DMS153 treated with DMSO at 0.1 percent for 48 hours (cell line): ENCODE measurements around the gene NSF.
"Not testable (repeated sequence)": the region's sequence is repeated elsewhere in the genome, so short reads cannot be mapped to it uniquely, and the experiment has no call there.

Experiments
- DNase-seq: peaks from one replicate; lab custom pipeline; 2025; ENCODE audit not compliant: unreplicated experiment; lab: John Stamatoyannopoulos, UW

The NSF gene

DNA sequence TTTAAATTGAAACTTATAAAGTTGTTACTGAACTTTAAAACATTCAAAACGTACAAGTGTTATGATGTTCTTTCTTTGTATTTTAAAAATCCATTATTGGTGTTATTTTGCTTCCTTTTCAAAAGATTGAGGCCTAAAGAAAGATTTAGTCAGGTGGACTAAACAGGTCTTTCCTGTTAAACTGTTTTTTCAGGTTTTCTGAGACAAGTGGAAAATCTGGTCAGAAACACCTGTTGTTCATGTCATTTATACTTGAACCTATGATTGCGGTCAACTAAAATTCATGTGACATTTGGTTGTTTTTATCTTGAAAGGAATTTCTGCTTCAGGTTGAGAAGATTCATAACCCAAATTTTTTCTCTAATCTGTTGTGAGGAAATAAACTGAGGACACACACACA is 108.5 kb downstream of the NSF start:
- DNase-seq, result not testable (repeated sequence)

- DNase-seq, result no peak
Observed at GRCh38 chr17:46717999-46718398, 127.5 kb downstream of the NSF start.

DNA sequence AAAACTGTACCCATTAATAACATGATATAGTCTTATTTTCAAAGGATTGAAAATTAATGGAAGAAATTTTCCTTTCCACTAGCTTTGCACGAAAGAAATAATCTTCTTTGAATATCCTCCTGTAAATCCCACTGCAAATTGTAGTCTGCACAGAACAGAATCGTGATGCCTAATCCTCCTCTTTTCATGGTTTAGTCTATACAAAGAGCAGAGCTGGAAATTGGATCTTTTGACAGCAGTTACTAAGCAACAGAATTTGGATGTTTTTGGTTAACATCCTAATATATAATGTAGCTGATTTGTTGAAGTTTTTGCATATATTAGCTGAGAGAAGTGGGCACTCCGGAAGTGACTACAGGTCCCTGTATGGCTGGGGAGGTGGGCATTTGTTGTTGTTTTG is 129.4 kb downstream of the NSF start:
- DNase-seq, result no peak

GRCh38 chr17:46720408-46720807 is 129.9 kb downstream of the NSF start:
- DNase-seq, result no peak

DNA sequence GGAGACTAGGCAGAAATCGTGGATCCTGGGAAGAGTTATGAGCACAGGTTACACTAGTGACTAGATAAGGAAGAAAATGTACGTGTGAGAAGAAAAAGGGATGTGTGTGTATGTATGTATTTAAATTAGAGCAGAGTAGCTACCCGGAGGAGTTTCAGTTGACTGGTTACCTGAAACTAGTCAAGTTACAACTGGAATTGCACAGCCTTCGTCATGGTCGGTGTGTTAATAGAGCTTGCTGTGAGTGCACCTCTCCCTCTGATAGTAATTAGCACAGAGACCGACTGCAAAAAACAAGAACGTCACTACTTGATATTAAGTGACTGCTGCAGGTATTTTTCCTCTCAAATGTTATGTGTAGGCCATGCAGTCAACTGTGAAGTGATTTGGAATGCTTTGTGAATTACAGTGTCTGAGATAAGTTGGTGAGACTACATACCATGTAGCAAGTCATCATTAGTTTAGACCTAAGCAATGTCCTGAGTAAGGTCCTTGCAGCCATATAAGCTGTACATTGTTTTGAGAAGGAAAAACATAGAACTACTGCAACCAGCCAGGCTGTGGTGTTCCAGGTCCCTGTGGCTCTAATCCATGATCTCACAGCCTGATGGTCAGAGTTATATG is 132.3 kb downstream of the NSF start:
- no peak for DNase-seq

DNA sequence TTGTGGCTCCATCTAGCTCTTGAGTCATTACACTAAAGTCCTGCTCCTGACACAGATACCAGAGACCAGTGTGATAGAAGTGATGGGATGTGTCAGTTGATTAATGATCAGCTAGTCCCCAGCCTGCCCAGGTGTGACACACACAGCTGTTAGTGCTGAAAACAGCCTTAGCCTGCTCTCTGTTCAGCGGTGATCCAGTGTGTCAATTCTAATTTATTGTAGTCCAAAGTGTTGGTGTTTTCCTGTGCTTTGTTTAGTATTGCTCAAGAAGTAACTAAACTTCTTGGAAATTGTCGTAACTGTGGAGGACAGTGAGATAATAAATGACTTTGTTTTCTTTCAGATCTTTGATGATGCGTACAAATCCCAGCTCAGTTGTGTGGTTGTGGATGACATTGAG is 135.7 kb downstream of the NSF start:
- no peak for DNase-seq

- no peak for DNase-seq
Observed at GRCh38 chr17:46727572-46728348, 137.3 kb downstream of the NSF start.

GRCh38 chr17:46730026-46730425 is 139.6 kb downstream of the NSF start:
- DNase-seq, result no peak

- no peak for DNase-seq
Observed at GRCh38 chr17:46730679-46731078, 140.2 kb downstream of the NSF start.

DNA sequence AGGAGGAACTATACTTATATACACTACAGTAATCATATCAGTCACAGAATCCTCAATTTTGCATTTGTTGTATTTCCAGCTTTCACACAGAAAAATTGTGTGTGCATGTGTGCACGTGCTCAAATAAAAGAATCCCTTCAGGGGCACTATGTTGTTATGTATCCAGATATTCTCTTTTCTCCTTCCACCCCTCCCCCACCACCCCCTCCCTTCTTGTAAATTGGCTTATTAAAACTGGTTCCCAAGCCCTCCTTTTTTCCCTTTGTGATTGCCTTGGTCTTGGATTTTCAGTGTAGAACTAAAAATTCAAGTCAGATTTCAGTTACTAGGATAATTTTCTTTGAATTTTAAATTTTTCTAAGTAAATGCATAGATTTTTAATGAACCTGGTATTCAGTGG is 141.7 kb downstream of the NSF start:
- DNase-seq, result no peak

- DNase-seq, result no peak
Observed at GRCh38 chr17:46732754-46733398, 142.4 kb downstream of the NSF start.

GRCh38 chr17:46733837-46734475 is 143.5 kb downstream of the NSF start:
- no peak for DNase-seq

DNA sequence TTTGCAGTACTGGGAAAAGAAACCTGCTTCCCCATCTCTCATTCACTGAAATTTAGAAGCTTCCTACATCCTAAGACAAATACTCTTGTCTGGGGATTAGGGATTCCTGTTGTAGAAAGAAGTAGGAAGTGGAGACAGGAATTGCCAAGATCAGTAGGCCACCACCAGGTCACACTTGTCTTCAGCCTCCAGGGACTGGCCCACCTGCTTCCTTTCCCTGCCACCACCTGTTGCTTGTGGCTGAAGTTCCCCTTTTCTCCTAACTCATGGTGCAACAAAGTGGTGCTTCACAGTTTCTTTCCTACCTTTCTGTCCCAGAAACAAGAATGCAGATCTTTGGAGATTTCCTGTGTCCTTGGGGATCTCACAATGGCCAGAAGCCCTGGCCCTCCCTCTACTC is 145.6 kb downstream of the NSF start:
- DNase-seq, result no peak

- no peak for DNase-seq
Observed at GRCh38 chr17:46737326-46737725, 146.9 kb downstream of the NSF start.

DNA sequence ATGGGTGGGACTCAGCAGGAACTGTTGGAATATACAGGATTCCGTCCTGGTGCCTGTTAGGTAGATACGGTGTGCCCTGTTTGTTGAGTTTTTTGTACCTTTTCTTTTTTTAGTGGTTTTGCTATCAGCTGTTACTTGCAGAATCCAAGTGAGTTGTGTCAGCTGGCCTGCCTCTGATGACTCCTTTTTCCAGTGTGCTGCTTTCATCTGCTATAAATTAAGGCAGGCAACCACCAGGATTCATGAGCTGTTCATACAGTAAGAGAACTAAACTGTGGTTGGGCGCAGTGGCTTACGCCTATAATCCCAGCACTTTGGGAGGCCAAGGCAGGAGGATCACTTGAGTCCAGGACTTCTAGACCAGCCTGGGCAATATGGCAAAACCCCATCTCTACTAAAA is 148.1 kb downstream of the NSF start:
- DNase-seq, result no peak

- no peak for DNase-seq
Observed at GRCh38 chr17:46739982-46740381, 149.5 kb downstream of the NSF start.

DNA sequence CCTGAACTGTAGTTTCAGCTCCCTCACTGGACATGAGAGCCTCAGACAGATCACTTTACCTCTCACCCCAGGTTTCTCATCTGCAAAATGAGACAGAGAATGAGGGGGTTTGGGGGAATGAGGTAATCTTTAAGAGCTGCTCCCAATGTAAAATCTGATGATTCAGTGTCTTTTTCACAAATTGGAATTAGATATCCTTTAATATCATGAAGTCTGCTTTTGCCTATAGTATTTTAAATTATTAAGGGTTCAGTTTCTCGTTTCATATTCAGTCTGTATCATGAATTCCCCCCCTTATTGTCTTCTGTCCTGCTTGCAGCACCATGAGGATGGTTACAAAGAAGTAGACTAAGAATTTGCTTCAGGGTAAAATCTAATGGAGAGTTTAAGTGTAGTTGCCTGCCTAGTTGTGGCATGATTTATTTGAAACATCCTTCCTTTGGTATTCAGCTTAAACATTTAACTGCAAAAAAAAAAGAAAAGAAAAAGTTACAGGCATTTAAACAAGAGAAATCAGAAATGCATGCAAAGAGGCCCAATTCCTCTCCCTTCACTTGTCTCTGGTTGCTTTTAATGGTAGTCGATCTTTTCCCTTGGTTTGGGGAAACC is 150.8 kb downstream of the NSF start:
- no peak for DNase-seq

- DNase-seq, result no peak
Observed at GRCh38 chr17:46742565-46743270, 152.2 kb downstream of the NSF start.

GRCh38 chr17:46744441-46744840 is 154.0 kb downstream of the NSF start:
- DNase-seq, result no peak

DNA sequence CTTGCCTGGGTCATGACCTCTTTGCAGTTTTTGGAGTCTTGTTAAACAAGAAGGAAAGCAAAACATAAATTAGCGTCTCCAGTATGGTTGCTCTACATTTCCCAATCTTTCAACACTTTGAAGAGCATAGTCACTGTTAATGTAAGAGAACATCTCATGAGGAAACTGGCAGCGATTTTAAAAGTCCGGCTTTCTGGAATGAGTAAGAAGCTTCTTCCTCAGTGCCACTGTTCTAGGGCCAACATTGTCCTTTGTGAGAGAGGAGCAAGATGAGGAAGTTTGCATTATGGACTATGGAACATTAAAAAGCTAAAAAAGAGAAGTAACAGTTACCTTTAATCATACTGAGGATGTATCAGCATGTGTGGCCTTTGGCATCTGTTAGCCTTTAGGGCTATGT is 154.9 kb downstream of the NSF start:
- DNase-seq, result no peak

- DNase-seq, result no peak
Observed at GRCh38 chr17:46751425-46751824, 161.0 kb downstream of the NSF start.
